Breast epithelium (tissue), 3 donors: ENCODE results near the gene LRRC15.

ENCODE experiments used
- CTCF ChIP-seq, 3 donors: fragments of 450-650 bp; IDR thresholded peaks; one replicate each; pipeline ENCODE4 v1.5.1; 2016 to 2017; ENCODE audit warnings: antibody characterized with exemption in 3 of 3, mild to moderate bottlenecking in 3 of 3, moderate library complexity in 3 of 3
- POLR2A ChIP-seq: fragments of 450-650 bp; IDR thresholded peaks from one replicate; pipeline ENCODE4 v1.6.1; 2016; ENCODE audit warnings: antibody characterized with exemption, mild to moderate bottlenecking, moderate library complexity
- POLR2AphosphoS5 ChIP-seq, 3 donors: sonication (generic); formaldehyde crosslinking; IDR thresholded peaks; one replicate each; pipeline ENCODE4 v1.6.1; 2017; ENCODE audit warnings: antibody characterized with exemption in 3 of 3

- no peak for TF ChIP-seq POLR2A
- no peak for TF ChIP-seq CTCF (IDR thresholded peaks at IDR 0.05)
- no peak for TF ChIP-seq POLR2AphosphoS5 (IDR thresholded peaks at IDR 0.05)
These were observed 4.7 kb downstream of the LRRC15 start for GRCh38 chr3:194364652-194365434.
